ENCODE data around the gene SCYGR4.

DNA sequence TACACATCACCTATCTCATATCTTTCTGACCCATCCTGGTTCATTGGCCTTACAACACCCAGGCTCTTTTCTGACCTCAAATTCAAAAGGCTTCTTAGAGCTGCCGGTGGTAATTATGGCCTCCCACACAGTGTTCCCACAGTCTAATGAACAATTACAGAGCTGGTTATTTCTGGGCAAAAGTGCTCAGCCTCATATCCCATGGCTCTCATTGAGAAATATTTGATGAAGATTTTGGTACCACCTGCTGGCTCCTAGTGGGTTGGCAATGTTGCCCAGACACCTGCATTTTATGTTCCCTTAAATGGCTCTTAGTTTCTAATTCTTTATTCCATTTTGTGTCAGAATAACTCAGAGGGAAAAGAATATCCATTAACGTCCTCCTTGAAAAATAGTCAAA is 38.7 kb upstream of the SCYGR4 start:
- TF ChIP-seq CTCF (IDR thresholded peaks at IDR 0.05; ENCODE audit: low read length) (peak; percentile 49), EZH2 (IDR thresholded peaks at IDR 0.05; ENCODE audit: borderline replicate concordance, low read length) (no peak)
